ENCODE measurements around the gene GPR17.

Gene GPR17

DNA sequence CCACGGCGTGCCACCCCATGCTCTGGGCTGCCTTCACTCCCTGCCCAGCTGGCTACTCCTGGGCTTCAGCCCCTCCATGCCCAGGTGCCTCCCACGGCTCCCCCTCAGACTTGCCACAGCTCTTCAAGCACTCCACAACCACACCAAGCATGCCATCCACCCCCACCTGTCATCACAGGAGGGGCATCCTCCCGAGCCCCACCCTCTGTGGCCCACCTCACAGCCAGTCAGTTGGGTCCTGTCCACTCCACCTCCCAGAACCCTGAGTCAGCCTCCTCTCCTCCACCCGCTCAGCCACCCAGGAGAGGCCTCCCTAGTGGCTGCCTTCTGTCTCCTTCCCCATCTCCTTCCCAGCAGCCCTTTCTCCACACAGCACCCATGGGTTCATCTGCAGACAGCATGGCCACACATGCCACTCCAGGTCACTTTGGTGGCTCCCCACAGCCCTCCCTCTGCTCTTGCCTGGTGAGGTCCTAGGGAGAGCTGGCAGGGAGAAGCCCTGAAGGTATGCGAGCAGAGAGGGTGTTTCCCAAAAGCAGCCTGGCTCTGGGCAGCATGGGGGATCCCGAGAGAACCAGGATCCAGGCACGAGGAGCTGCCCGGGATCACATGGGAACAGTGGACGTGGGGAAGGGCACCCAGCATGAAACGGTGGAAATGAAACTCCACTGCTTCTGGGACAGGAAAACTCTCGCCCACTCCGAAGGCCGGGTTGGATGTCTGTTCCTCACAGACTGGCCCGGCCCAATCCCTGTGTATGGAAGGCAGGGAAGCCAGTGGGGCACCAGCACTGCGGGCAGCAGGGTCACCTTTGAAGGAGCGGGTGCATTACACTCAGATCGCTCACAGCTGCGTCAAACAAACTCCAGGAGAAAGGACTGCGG lies 26.6 kb downstream of the GPR17 start:
- DNase-seq: no peak

DNA sequence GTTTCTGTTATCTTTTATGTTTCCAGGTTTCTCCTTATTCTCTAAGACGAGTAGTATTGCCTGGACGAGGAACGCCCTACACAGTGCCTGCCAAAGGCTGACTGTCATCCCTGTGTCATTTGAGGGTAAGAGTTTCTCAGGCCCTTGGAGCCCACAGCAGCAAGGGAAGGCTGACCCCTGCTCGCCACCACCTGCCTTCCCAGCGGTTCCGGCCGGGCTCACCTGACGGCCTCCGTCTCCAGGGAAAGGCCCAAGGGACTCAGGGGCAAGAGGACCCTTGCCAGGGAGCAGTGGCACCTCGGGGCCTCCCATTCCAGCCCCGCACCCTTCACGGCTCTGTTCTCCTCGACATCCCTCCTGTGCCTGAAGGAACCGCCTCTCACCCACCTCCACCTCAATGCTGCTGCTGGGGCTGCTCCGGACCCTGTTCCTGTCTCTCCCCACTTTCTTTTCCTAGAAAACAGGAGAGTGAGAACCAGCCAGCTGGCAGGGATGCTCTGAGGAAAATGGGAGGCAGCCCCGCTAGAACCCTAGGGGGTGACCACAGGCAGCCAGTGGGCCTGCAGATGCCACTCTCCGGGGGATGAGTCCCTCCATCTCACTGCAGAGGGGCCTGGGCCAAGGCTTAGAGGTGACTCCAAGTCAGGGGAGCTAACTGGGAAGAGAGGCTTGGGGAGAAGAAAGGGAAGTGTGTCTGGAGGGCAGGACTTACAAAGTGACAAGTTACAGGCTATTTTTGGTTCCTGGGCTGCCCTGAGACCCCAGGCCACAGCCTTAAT lies 27.5 kb downstream of the GPR17 start:
- no peak for DNase-seq

GRCh38 chr2:127674241-127675209 lies 28.6 kb downstream of the GPR17 start:
- no peak for DNase-seq

DNA sequence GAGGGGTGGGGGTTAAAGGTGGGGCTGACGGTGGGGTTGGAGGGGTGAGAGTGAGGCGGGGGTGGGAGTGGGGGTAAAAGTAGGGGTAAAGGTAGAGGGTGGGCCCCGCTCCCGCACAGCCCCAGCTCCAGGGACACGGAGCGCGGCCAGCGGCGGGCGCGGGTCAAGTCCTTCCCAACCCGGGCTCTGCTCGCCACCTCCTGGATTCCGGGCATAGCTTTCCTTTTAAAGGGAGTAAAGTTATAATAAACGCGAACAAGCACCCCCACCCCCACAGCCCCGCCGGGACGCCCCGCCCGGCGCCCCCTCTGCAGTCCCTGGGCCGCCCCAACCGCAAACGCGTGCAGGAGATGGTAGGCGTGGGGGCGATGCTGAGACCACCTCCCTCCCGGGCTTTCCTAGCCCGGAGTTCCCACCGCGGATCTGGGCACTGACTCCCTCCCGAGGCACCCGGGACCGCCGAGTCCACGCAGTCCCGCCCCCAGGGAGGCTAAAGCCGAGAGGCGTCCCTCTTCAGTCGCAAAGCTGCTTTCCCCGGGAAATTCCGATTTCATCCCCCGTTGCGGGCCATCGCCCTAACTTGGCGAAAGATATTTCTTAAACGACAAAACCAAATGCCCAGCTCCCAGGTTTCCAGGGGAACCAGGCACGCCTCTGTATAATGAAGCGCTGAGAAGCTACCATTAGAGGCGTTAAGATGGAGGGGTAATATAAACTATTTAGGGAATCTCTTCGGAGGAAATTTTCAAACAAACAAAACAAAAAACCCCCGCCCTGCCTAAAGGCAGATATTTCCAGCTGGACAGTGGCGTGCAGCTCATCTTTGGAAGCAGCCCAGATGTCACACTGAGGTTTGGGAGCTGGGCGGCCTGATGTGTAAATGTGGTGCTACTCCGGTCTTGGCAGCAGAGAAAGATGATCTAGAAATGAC lies 29.6 kb downstream of the GPR17 start, which contains the start of gene LIMS2:
TSS of gene LIMS2 (minus strand) at position 200 of the 931 bp plus-strand sequence. CDS start 506 bp downstream, outside the sequence.
- peak; percentile 21 for DNase-seq

DNA sequence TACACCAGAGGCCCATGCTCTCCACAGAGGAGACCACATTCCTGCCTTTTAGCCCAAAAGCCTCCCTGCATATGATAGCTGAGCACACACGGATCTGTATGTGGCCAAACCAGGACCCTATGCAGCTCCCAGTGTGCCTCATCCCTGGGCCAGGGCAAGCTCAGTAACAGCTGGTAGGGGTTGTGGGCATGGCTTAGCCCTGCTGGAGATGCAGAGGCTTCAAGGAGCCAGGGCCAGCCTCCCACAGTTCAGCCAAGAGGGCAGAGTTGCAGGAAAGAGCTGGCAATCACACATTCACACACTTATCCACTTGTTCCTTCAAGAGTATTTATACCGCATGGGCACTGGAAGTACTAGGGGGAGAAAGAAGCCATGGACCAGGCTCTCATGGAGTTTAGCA lies 31.0 kb downstream of the GPR17 start:
- DNase-seq: no peak

GRCh38 chr2:127678531-127678930 lies 32.6 kb downstream of the GPR17 start:
- no peak for DNase-seq

DNA sequence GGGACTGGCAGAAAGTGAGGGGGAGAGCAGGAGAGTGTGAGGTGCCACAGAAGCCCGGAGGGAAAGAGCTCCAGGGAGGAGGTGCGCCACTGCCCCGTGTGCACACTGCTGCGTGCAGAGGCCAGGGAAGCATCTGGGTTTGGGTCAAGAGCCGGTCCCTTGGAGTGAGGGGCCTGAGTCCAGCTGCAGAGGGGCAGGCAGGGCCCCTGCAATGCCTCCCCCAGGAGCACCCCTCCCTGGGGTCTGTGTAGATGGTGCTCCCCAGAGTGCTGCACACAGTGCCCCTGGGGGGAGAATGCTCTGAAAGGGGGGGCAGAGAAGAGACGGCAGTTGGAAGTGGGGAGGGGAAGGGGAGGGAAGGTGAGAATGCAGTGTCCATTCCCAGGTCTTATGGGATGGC lies 33.0 kb downstream of the GPR17 start:
- DNase-seq: no peak

DNA sequence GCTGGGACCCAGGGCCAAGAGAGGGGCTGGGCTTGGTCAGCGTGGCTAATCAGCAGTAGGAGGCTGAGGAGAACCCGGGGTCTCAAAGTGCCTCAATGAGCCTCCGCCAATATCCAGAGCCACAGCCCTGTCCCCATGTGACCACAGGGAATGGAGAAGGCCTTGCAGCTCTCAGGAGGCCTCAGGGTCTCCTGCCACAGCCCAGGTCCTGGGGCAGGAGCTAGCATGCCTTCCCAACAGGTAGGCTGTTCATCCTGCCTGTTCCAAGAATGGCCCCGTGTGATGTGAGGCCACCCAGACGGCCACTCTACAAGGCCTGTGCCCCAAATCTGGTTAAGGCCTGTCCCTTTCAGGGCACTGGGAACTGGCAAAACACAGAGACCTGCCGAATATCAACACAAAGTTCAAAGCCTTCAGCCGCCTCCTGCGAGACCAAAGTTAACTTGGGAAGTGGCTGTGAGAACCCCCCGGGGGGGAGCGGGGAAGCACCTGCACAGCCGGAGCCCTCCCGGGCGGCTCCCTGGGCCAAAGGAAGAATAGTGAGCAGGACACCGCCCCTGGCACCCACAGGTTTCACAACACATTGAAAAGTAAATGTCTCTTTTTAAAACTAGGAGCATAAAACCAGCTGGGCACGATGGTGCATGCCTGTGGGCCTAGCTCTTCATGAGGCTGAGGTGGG lies 33.9 kb downstream of the GPR17 start:
- no peak for DNase-seq

- no peak for DNase-seq
Observed at GRCh38 chr2:127680706-127681287, 34.8 kb downstream of the GPR17 start.

GRCh38 chr2:127681288-127681804 lies 35.4 kb downstream of the GPR17 start:
- no peak for DNase-seq

GRCh38 chr2:127681976-127682857 lies 36.3 kb downstream of the GPR17 start:
- no peak for DNase-seq

DNA sequence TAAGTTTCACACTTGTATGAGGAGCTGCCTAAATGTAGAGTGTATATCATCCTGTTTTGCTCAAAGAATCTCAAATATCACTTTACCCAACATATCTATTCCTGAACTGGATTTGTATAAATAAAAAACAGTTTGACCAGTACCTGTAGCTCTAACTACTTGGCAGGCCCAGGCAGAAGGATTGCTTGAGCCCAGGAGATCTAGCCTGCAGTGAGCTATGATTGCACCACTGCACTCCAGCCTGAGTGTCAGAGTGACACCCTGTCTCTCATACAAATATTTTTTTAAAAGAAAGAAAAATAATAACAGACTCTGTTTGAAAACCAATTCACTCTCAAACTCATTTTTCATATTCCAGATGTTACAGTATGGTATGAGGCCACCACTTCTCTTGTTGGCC lies 37.1 kb downstream of the GPR17 start:
- DNase-seq: no peak

- DNase-seq: peak; percentile 52
Observed at GRCh38 chr2:127683757-127684156, 37.8 kb downstream of the GPR17 start.

DNA sequence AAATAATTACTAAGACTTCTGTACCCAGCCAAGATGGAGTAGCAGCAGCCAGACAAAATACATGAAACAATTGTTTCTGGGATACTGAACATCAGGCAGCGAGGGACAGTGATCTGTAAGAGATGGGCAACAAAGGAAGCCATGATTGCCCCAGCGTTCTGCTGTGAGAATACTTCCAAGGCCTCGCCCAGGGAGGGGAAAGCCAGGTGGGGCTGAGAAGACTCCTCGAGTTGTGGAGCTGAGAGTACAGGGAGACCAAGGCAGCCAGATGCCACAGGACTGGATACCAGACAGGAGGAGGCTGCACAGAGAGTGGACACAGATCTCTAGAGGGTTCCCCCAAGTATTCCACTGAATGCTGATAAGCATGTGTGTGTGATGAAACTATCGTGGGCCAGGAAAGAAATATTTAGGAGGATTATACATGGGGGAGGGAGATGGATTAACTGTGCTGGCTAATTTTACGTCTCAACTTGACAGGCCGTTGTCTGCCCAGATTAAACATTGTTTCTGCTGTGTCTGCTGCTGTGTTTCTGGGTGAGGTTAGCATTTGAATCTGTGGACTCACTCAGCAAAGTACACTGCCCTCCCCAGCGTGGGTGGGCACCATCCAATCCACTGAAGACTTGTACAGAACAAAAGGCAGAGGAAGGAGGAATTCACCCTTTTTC lies 39.6 kb downstream of the GPR17 start:
- no peak for DNase-seq

GRCh38 chr2:127688405-127688804 lies 42.5 kb downstream of the GPR17 start:
- no peak for DNase-seq

- no peak for DNase-seq
Observed at GRCh38 chr2:127690696-127691095, 44.7 kb downstream of the GPR17 start.

DNA sequence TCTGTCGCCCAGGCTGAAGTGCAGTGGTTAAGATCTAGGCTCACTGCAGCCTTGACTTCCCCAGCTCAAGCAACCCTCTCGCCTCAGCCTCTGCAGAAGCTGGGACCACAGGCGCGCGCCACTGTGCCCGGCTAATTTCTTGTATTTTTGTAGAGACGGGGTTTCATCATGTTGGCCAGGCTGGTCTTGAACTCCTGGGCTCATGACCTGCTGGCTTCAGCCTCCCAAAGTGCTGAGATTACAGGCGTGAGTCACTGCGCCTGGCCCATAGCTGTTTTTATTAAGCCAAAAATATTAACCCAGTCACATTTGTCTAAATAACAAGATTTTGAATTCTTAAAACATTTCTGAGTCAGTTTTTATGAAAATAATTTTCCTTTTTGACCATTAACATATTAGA lies 49.0 kb downstream of the GPR17 start:
- DNase-seq: peak; percentile 38
